GM18499 (cell line): ENCODE results near the gene MANF.
A peak's percentile ranks its signal among the peaks of the same experiment; 100 is the strongest.

Experiments used
- ATAC-seq: cut with Tn5 transposase; IDR thresholded peaks from one replicate; pipeline ENCODE4 v1.9.1; 2021; ENCODE audit warnings: moderate number of reproducible peaks; ENCODE audit not compliant: insufficient read depth, unreplicated experiment

MANF gene

DNA sequence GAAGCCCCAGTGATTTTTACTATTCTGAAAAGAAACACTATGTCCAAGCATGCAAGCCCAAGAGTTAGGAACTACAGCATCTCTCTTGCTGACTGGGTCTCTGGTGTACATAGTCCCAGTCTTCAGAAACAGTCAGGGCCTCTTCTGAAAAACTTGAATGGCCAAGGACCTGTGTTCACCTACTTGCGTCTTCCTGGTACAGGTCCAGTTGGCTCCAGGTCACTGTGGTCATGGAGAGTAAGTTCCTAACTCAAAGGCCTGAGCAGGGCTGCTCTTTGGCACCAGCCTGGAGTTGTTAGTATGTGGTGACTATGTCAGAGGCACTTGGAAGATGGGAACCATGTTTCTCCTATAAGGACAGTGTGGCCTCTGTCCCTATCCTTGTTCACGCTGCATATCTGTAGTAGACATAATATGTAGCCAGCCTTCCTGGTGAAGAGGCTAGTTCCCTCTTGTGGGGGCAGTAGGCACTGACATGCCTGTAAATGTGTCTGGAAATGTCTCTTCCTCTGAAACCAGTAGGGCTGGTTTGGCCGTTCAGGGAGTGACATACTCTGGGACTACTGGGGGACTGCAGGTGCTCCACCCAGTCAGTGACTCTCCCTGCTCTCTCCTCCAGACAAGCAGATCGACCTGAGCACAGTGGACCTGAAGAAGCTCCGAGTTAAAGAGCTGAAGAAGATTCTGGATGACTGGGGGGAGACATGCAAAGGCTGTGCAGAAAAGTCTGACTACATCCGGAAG lies 3.4 kb downstream of the MANF start:
- ATAC-seq: no peak

DNA sequence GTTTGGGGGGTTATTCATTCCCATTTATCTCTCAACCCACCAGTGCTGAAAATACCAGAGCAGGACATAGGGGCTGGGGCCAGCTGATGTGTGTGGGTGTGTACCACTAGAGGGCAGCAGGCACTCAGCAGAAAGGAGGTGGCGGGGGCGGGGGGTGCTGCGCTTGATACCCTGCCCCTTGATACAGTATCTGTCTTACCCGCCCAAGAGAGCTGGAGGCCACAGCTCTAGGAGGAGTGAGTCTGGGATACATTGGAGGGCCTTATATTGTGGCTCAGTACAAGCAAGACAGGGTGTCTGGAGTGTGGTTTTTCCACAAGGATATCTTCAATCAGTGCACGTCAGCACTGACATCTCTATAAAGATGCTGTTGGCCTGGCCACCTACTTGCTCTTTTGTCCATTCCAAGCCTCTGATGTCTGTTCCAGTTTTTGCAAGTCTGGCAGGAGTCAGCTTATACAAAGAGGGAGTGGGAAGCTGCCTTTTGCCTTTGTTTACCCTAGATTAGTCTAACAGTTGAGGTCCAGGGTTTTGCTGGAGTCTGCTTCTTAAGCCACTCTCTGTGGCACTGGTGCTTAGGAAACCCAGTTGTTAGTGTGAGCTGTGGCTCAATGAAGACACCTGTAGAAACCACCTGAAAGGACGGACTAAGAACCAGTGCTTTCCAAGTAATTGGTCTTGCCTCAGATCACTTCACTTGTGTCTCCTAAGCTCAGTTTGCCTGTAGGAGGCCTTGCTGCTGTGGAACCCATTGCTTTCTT lies 4.5 kb downstream of the MANF start:
- ATAC-seq: no peak

DNA sequence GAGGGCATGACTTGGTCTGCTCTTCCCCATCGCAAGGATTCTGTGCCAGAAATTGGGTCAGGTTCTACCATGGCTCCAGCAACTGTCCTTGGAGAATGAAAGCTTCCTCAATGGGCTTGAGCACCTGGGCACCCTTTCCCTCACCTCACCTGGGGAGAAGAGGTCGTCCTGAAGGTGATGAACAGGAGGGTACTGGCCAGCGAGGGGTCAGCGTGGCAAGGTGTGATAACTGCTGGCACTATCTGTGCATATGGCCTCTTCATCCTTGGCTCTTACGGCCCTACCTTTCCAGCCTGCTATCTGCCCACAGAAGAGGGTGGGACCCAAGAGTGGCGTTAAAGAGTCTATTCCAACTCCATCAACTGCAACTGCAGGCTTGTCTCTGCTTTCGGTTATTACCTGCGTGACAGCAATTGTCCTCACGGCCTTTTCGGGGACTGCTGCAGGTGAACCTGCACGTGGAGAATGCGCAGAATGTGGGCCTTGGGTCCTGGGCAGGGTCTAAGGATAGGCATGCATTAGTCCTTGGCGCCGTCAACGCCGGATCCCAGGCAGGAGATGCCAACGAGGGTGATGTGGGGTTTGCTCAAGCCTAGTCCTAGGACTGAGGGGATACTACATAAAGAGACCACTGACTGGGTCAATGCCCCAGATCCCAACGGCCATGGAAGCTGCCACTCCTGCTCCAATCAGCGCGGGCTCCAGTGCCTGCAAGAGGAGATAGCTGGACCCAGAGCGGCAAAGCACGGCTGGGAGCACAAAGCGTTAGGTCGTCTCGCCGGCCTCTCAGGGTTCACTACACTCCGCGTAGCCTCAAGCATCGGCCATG lies 5.4 kb downstream of the MANF start:
- no peak for ATAC-seq

GRCh38 chr3:51391075-51391565 lies 6.0 kb downstream of the MANF start, which contains the start of gene RBM15B:
RBM15B (plus strand) TSS chr3:51391285; CDS start chr3:51391400, 115 bp downstream.
- ATAC-seq: peak; percentile 62

GRCh38 chr3:51391566-51392354 lies 6.7 kb downstream of the MANF start:
- ATAC-seq: no peak

GRCh38 chr3:51392355-51393133 lies 7.5 kb downstream of the MANF start:
- no peak for ATAC-seq

- ATAC-seq: no peak
Measured at GRCh38 chr3:51393134-51393495, 8.0 kb downstream of the MANF start.

GRCh38 chr3:51393564-51393963 lies 8.5 kb downstream of the MANF start:
- no peak for ATAC-seq

DNA sequence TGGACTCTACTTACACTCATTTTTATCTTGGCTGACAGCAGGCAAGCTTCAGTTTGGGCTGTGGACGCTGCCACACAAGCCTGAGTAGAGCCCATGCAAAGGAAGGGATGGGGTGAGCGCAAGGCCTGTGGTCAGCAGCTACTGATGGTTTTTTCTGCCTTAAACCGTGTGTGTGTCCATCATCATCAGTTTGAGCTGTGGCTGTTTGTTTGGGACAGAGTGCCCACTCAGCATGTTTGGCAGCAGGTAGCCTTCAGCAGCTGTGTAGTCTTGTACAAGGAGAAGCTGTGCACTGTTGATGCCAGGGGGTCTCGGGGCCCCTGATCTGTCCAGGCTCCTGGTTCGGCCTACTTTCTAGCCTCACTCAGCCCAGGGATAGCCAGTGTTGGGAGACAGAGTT lies 9.4 kb downstream of the MANF start:
- ATAC-seq: no peak

- ATAC-seq: no peak
Measured at GRCh38 chr3:51395493-51396213, 10.6 kb downstream of the MANF start.

DNA sequence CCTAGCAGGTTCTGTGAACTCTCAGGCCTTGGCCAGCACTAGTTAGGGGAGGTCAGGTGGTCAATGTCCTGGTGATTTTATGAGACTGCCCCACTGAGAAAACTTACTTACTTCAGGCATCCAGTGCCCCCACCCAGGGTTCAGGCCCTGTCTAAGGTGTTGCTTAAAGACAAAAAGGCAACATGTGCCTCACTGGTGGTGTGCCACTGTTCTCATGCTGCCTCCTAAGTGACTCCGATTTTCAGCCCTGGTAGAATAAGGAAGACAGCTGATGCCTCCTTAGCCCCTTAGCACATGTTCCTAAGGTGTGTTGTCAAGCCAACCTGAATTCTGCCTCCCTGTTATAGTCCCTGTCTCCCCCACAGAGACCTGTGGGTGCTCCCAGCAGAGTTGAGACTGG lies 11.3 kb downstream of the MANF start:
- no peak for ATAC-seq

DNA sequence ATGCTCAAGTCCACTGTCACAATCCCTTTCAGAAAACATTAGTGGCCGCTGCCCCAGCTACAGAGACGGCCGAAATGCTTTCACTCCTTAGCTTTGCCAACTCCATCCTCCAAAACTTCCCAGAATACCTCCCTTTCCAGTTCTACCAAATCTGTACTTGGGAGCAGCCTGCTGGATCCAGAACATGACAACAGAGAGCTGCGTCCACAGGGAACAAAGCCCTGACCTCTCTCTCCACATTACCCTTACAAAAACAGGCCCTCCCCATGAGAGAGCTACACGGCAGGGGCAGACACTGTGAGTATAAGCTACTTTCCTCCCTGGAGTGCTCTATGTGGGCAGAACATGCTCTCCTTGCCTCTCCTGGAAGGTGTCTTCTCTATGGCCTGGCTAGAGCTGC lies 12.3 kb downstream of the MANF start:
- ATAC-seq: no peak

DNA sequence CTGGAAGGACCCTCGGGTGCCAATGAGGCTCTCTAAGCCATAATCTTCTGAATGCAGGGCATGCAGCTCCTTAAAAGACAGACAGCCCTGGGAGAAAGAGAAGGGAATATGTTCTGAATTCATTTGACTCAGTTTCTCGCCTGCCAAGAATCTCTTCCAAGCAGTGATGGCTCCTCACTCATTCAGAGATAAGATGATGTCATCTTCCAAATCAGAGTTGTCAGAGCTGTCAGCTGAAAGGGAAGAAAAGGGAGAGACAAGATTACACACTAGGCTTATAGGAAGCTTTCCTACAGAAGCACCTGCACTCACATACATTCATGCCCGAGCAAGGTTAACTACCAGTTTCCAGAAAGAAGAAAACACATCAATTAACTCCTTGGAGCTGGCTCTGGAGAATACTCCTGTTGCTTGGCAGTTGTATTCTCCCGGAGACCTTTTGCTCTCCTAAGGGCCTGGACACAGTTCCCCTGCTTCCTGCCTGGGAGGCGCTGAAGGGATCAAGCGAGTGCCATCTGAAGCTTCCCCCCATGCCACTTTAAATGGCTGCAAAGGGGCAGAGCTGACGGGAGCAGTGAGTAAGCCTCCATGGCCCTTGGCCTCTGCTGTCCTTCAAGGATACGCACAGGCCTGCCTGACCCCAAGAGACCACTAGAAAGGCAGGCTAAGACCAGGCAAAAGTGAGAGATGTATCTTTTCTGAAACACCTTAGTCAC lies 13.7 kb downstream of the MANF start:
- ATAC-seq: no peak

- no peak for ATAC-seq
Measured at GRCh38 chr3:51400166-51400565, 15.1 kb downstream of the MANF start.

GRCh38 chr3:51401735-51402134 lies 16.6 kb downstream of the MANF start:
- ATAC-seq: no peak

GRCh38 chr3:51403675-51404074 lies 18.6 kb downstream of the MANF start:
- no peak for ATAC-seq

DNA sequence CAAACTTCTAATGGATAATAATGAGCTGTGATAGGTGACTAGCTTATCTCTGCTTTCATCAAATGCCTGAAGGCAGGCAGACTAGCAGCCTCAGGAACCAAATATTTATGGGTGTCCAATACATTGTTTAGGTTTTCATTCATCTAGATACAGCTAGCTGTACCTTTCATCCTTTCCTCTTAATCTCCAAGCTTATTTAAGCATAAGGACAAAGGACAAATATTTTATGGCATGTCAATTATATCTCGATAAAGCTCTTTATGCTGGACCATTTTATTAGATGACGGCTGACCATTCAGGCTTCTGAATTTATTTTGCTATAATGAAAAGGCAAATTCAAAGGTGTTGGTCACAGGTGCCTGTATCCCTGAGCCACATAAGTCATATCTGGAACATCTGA lies 22.9 kb downstream of the MANF start:
- ATAC-seq: no peak

GRCh38 chr3:51408813-51409212 lies 23.7 kb downstream of the MANF start:
- ATAC-seq: no peak
